ENCODE data around the gene PCNX2. TPM values are rescaled to one million over a fixed set of nuclear protein-coding genes. Genes with fewer than 3 reads are reported as not detected.

The PCNX2 gene
- total RNA-seq, 1 experiment from 2014 or later = 15.3 TPM

DNA sequence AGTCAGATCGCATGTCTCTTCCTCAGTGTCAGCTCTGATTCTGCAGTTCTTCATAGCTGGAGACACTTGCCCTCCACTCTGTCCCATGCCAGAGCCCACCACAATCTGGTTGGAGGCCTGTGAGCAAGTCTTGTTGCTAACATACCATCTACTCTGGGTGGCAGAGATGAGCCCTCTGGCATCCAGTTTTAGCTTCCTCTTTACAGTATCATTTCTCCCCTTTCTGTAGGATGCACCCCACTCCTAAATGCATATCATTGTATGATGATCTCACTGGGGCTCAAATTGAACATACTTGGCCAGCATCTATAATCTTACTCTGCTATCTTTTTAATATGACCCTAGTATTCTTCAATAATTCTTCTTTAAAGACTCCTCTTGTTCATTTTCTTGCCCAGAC lies 16.9 kb downstream of the PCNX2 start:
- Histone ChIP-seq H3K9me3 (ENCODE audit: control insufficient read depth in 1 of 2, insufficient read depth in 1 of 2, low read depth in 1 of 2, low read length in 2 of 2) (no peaks in the 10 kb centered on the region), H3K27me3 (ENCODE audit: insufficient read depth, low read length) (no peaks in the 10 kb centered on the region), H3K79me2 (ENCODE audit: insufficient read depth, low read length) (peaks cover 18% of the 10 kb centered on the region; the same call in 1 of the 2 replicates), H3K9ac (ENCODE audit: low read length) (no peak overlapping the region), H3K9me2 (ENCODE audit: insufficient read depth) (no peaks in the 10 kb centered on the region), H3K4me1 (ENCODE audit: control insufficient read depth in 1 of 2, insufficient read depth in 2 of 2, low read length in 2 of 2) (no peaks in the 10 kb centered on the region), H3K36me3 (ENCODE audit: control insufficient read depth in 1 of 2, insufficient read depth in 2 of 2, low read length in 2 of 2) (no peaks in the 10 kb centered on the region), H3K27ac (ENCODE audit: low read depth, low read length) (no peak overlapping the region), H2AFZ (ENCODE audit: low read depth, low read length, poor library complexity, severe bottlenecking) (no peak overlapping the region), H4K20me1 (ENCODE audit: insufficient read depth) (no peaks in the 10 kb centered on the region), H3K4me3 (replicated peaks in 1 of 2; ENCODE audit: low read depth in 1 of 2, low read length in 2 of 2) (no peak overlapping the region), H3K4me2 (ENCODE audit: low read length) (no peak overlapping the region)
- DNase-seq (ENCODE audit: low read depth, low spot score) = no peak
- ChIA-PET POLR2A (no interaction called here), RAD21 (ENCODE audit: low non-redundant PET in 1 of 2, low total read pairs in 2 of 2, uncharacterized antibody in 2 of 2, unreplicated experiment in 2 of 2) (no interaction called here), CTCF (no interaction called here)
- TF ChIP-seq, protein P1, sequence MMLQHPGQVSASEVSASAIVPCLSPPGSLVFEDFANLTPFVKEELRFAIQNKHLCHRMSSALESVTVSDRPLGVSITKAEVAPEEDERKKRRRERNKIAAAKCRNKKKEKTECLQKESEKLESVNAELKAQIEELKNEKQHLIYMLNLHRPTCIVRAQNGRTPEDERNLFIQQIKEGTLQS (IDR thresholded peaks at IDR 0.05) = no peak
- no peak for TF ChIP-seq CBX3 (IDR thresholded peaks at IDR 0.05; ENCODE audit: low read depth)
- TF ChIP-seq, protein P2, sequence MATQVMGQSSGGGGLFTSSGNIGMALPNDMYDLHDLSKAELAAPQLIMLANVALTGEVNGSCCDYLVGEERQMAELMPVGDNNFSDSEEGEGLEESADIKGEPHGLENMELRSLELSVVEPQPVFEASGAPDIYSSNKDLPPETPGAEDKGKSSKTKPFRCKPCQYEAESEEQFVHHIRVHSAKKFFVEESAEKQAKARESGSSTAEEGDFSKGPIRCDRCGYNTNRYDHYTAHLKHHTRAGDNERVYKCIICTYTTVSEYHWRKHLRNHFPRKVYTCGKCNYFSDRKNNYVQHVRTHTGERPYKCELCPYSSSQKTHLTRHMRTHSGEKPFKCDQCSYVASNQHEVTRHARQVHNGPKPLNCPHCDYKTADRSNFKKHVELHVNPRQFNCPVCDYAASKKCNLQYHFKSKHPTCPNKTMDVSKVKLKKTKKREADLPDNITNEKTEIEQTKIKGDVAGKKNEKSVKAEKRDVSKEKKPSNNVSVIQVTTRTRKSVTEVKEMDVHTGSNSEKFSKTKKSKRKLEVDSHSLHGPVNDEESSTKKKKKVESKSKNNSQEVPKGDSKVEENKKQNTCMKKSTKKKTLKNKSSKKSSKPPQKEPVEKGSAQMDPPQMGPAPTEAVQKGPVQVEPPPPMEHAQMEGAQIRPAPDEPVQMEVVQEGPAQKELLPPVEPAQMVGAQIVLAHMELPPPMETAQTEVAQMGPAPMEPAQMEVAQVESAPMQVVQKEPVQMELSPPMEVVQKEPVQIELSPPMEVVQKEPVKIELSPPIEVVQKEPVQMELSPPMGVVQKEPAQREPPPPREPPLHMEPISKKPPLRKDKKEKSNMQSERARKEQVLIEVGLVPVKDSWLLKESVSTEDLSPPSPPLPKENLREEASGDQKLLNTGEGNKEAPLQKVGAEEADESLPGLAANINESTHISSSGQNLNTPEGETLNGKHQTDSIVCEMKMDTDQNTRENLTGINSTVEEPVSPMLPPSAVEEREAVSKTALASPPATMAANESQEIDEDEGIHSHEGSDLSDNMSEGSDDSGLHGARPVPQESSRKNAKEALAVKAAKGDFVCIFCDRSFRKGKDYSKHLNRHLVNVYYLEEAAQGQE (IDR thresholded peaks at IDR 0.05; ENCODE audit: low read depth) = no peak
- TF ChIP-seq, protein P3, sequence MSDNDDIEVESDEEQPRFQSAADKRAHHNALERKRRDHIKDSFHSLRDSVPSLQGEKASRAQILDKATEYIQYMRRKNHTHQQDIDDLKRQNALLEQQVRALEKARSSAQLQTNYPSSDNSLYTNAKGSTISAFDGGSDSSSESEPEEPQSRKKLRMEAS (IDR thresholded peaks at IDR 0.05) = no peak
- TF ChIP-seq RAD21 (IDR thresholded peaks at IDR 0.05; ENCODE audit: low read depth) = no peak
- no peak for TF ChIP-seq POLR2A (IDR thresholded peaks at IDR 0.05; ENCODE audit: borderline replicate concordance, extremely low read depth, insufficient read depth, insufficient read length)
- TF ChIP-seq, protein P4, sequence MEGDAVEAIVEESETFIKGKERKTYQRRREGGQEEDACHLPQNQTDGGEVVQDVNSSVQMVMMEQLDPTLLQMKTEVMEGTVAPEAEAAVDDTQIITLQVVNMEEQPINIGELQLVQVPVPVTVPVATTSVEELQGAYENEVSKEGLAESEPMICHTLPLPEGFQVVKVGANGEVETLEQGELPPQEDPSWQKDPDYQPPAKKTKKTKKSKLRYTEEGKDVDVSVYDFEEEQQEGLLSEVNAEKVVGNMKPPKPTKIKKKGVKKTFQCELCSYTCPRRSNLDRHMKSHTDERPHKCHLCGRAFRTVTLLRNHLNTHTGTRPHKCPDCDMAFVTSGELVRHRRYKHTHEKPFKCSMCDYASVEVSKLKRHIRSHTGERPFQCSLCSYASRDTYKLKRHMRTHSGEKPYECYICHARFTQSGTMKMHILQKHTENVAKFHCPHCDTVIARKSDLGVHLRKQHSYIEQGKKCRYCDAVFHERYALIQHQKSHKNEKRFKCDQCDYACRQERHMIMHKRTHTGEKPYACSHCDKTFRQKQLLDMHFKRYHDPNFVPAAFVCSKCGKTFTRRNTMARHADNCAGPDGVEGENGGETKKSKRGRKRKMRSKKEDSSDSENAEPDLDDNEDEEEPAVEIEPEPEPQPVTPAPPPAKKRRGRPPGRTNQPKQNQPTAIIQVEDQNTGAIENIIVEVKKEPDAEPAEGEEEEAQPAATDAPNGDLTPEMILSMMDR (IDR thresholded peaks at IDR 0.05 in 2 of 3, conservative IDR thresholded peaks at IDR 0.05 in 1 of 3; ENCODE audit: borderline replicate concordance in 1 of 3, insufficient read depth in 1 of 3, low read depth in 2 of 3, low read length in 2 of 3) = no peak
- no peak for TF ChIP-seq FOSL1 (IDR thresholded peaks at IDR 0.05; ENCODE audit: low read depth)
- TF ChIP-seq JUND (IDR thresholded peaks at IDR 0.05) = no peak
- TF ChIP-seq ZFX (IDR thresholded peaks at IDR 0.05) = no peak
- no peak for TF ChIP-seq CEBPB (IDR thresholded peaks at IDR 0.05; ENCODE audit: low read depth)
- no peak for TF ChIP-seq SIN3A (IDR thresholded peaks at IDR 0.05; ENCODE audit: low read depth)
- TF ChIP-seq TCF7L2 (IDR thresholded peaks at IDR 0.05; ENCODE audit: borderline replicate concordance, extremely low read depth, insufficient read depth, insufficient read length) = no peak
- TF ChIP-seq EZH2 (IDR thresholded peaks at IDR 0.05) = no peak
- no peak for TF ChIP-seq ELF1 (IDR thresholded peaks at IDR 0.05; ENCODE audit: borderline replicate concordance, low read depth)
- no peak for TF ChIP-seq SP1 (IDR thresholded peaks at IDR 0.05; ENCODE audit: low read depth)
- TF ChIP-seq POLR2AphosphoS5 (IDR thresholded peaks at IDR 0.05; ENCODE audit: low read depth, low read length) = no peak
- no peak for TF ChIP-seq ZNF274 (IDR thresholded peaks at IDR 0.05; ENCODE audit: low read depth, low read length)
- TF ChIP-seq SRF (IDR thresholded peaks at IDR 0.05; ENCODE audit: low read depth) = no peak
- no peak for ATAC-seq
- no TSS peak for BruUV-seq (replicated peaks)
- intact Hi-C loops (cut with micrococcal nuclease) = no loop called here

All from HCT116 (cell line).